Mammary epithelial cell (primary cell): Measurements from ENCODE around the gene DNM1L.

Experiments
- EZH2 ChIP-seq: IDR thresholded peaks from 2 replicates; pipeline ENCODE4 v1.6.1; 2012; ENCODE audit warnings: low read length, inconsistent platforms, borderline replicate concordance
- TF ChIP-seq, protein P1 (sequence below), 2 donors: IDR thresholded peaks in 1 of 2; conservative IDR thresholded peaks in 1 of 2; 2 replicates each; pipeline ENCODE4 v1.5.1; 2011 to 2012; ENCODE audit warnings: inconsistent platforms in 2 of 2, low read length in 2 of 2, mild to moderate bottlenecking in 2 of 2, control low read depth in 1 of 2, low read depth in 1 of 2; ENCODE audit not compliant: insufficient read depth in 1 of 2; ENCODE audit errors: extremely low read depth in 1 of 2

DNA sequence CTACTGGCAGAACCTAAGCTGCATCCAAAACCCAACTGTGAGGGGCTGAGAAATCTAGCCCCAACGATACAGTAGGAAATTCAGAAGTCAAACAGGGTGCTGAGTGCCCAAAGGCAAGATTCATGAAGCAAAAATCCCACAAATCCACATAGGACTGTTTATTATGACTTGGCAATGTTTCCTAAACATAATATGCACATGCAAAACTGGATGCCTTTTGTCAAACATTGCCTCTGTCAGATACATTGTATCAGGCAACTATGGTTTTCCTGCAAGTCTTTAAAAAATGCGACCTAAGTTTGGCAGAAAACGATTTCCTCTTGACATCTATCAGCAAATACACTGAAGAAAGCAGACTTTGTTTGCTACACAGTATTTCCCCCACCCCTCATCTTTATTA, 103.9 kb downstream of the DNM1L start:
- TF ChIP-seq, protein P1, sequence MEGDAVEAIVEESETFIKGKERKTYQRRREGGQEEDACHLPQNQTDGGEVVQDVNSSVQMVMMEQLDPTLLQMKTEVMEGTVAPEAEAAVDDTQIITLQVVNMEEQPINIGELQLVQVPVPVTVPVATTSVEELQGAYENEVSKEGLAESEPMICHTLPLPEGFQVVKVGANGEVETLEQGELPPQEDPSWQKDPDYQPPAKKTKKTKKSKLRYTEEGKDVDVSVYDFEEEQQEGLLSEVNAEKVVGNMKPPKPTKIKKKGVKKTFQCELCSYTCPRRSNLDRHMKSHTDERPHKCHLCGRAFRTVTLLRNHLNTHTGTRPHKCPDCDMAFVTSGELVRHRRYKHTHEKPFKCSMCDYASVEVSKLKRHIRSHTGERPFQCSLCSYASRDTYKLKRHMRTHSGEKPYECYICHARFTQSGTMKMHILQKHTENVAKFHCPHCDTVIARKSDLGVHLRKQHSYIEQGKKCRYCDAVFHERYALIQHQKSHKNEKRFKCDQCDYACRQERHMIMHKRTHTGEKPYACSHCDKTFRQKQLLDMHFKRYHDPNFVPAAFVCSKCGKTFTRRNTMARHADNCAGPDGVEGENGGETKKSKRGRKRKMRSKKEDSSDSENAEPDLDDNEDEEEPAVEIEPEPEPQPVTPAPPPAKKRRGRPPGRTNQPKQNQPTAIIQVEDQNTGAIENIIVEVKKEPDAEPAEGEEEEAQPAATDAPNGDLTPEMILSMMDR (conservative IDR thresholded peaks at IDR 0.05 in 1 of 2, IDR thresholded peaks at IDR 0.05 in 1 of 2; ENCODE audit: extremely low read depth in 1 of 2, insufficient read depth in 1 of 2, low read depth in 1 of 2, low read length in 2 of 2) = no peak
- no peak for TF ChIP-seq EZH2
